Effector CD4-positive, alpha-beta T cell (primary cell): ENCODE measurements around the gene ANXA4.
"Not testable (repeated sequence)": the region's sequence is repeated elsewhere in the genome, so short reads cannot be mapped to it uniquely, and the experiment has no call there.

Experiments used
- DNase-seq: peaks from one replicate; pipeline ENCODE4 v3.0.0-alpha.2; 2020

Gene ANXA4

DNA sequence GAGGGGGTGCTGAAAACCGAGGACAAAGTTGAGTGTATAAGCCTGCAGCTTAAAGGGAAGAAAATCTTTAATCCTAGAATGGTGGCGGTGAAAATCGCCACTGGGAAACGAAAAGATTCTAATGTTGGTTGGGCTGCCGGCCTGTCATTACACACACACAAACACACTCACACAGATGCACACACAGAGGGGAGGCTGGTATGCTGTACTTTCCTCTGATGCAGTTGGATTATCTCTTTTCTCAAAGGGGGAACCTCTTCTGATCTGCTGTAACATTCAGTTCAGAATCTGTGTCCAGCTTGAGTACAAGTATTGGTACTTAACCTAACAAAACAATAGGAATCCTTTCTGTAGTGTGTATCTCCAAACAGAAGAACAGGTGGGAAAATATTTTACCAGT, 39.0 kb downstream of the ANXA4 start:
- DNase-seq = no peak

DNA sequence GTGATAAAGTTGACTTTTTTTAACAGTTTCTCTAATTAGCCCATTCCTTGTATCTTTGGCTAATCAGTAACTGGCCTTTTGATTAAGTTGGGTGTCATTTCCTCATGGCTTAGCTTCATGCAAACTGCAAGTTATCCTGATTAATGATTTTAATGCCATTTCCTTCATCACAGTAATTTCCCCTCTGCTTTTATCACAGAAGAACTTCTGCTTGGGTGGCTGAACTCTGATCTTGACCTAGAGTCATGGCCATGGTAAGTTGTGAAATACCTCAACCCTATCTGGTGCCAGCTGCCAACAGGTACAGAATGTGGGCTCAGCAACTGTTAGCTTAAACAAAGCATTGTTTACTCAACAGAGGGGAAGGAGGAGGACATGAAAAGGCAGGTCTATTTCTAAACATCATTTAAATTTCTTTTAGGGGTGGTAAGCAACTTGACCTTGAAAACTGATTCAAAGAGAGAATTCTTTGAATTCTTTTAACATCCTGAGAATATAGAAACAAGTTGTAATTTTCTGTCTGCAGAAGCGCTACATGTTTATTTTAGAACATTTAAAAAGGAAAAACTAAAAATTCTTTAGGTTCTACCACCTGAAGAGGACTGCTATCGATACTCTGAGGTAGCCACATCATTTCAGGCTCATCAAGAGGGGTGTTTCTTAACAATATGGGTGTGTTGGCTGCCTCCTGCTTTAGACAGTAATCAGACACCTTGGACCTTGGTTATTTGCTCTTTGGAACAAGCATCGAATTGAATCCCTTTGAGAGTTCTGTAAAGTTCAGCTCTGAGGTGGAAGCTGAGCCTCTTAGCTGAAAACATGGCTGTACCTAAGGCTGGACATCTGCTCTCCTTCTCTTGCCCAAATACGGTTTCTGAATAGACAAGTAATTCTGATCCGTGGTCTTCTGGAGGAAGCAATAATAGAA, 39.7 kb downstream of the ANXA4 start:
- no peak for DNase-seq

DNA sequence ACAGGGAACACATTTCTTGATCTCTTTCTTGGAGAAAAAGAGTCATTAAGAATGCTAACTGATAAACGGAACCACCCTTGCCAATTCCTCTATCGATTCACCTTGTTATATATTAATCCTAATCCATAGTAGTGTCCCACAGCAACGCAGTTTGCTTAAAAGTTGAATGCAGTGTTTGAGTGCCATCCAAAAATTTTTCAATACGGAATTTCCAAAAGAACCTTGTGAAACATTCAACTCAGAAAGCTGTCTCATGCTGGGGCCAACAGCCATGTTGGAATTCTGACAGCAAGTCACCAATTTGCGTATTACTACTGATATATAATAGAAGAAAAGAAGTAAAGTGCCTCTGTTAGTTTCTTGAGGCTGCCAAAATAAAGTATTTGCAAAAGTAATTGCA, 42.3 kb downstream of the ANXA4 start:
- DNase-seq = no peak

DNA sequence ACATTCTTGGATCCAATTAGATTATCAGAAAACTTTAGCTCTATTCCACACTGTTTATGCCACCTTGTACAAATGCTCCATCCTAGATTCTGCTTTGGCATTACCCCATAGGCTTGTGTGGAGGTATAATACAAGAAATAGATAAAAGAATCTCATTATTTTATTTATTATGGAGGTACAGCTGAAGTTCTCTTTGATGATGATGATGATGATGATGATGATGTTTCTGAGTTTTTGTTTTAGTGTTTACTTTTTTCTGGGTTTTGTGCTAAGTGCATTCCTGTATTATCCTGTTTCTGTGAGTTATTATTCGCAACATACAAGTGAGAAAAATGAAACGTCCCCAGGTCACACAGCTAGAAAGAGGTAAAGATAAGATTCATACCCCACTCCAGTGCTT, 43.4 kb downstream of the ANXA4 start:
- DNase-seq = no peak

DNA sequence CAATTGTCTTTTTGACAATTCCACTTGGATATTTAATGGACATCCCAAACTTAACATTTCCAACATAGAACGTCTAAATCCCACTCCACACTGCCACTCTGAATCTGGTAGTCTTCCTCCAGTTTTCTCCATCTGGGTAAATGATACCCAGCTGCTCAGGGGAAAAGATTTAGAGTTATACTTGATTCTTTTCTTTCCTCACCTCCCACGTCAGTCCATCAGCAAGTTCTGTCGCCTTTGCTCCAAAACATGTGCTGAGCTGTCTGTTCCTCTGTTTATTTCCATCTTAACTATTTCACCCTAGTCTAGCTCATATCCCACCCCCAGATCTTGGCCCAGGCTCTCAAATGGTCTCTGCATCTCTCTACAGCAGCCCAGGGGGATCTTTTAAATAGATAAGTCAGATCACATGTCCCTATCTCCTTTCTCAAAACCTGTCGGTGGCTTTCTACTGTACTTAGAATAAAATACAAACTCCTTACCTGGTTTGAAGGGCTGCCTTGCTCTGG, 44.2 kb downstream of the ANXA4 start:
- DNase-seq = no peak

DNA sequence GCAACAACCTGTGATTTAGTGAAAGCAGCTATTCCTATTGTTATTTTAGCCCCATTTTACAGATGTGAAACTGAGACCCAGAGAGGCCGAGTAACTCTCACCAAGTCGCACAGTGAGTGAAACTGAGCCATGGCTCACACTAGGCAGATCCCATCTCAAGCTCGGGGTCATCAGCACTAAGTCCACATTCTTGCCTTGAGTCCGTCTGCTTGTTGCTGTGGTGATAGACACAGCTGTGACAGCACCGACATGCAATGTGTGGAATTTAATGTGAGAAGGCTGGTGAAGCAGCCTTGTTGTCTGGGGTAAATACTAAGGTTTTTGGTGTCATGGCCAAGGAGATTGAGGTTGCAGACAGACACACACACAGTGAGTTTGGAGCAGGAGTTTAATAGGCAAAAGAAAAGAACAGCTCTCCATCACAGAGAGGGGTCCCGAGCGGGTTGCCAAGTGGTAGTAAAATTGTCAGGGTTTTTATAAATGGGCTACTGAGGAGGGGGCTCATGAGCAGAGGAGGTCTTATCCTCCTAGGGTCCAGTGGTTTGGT, 47.3 kb downstream of the ANXA4 start:
- no peak for DNase-seq

DNA sequence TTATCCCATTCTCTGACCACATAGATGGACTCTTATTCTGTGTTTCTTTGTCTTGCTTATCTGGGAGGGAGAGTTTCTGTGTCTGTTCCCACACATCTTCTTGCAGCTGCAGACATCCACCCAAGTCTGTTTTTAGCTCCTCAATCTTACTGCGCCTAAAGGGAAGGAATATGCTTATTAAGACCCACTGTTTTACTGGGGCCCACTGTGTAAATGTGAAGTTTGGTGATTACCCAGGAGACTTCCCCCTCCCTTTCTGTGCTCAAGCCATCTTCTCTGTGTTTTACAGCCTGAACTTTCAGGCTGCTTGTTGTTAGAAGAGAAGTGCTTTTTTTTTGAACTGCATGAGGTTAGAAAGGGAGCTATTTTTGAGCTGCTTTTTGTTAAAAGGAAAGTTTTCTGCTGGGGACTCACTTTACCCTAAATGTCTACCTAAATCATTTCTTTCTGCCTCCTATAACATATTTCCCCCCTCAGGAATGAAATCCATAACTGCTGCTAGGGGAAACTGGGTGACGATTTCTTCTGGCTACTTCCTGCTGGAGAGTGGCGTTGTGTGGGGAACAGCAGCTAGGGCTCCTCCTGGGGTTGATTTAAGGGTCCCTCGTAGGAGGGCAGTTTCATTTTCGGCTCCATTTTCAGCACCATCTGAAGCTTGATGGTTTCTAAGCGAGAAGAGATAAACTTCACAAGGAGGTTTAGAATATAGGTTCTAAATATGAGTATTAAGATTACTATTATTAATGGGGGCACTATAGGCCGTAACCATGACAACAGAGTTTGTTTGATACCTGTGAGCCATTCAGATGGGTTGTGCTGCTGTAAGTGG, 48.1 kb downstream of the ANXA4 start:
- no peak for DNase-seq

DNA sequence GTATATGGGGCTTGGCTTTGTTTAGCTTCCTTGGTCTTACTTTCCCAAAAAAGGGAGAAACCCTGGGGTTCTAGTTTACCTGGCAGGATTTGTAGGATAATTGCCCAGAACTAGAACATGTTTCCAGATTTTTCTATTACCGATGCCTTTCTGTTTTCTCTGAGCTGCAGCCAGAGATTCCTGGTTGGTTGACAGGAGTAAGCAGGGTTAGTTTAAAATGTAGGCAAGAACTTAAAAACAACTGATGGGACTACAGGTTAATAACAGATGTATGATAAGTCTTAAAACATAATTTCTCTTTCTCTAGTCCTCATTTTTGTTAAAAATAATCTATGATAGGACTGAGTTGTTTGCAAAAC, 48.6 kb downstream of the ANXA4 start:
- no peak for DNase-seq

DNA sequence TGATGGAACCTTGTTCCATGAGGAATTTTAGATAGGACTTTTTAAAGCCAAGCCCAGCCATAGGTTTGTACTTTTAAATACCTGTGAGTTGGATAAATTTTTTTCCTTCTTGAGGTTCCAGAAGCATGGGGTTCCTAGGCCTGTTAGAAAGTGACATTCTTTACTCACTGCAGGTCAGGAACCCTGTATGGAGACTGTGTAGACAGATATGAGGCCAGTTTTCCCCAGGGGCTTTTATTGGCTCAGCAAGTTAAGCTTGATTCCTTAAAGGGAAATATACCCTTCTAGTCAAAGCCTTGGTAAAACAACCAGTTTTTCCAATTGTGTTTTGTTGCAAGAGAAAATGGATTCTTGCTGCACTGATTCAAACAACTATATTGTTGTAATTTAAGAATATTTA, 49.1 kb downstream of the ANXA4 start:
- no peak for DNase-seq

DNA sequence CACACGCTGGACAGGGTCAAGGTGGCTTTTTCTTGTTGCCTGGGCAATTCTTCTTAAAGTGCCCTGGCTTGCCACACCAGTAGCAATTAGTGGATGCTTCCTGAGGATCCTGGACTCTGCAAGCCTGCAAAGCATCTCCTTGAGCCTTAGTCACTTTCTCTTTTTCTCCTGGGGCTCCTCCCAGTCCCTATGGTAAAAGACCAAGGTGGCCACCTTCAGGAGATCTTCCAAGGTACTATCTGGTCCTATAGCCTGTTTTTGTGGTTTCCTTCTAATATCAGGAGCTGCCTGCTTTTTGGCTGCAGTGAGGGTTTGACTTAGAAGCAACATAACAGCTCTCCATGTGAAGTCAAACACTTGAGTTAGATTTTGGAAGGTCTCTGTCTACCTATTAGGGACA, 54.2 kb downstream of the ANXA4 start:
- no peak for DNase-seq

DNA sequence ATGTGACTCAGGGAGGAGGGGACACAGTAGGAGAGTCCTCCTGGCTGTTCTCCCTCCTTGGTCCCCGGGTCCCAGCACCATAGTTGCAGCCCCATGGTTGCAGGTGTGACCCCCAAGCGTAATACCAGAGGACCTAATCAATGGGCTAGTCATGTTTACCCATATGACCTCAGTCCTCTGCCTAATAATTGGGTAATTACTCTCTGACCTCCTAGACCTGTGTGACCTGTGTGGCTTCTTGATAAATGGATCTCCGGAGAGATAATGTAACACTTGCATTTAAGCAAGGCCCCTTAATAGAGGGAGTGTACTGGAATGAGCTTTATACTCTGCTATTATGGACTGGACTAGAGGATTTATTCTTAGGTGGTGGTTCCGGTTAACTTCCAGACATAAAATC, 55.3 kb downstream of the ANXA4 start:
- DNase-seq = no peak

DNA sequence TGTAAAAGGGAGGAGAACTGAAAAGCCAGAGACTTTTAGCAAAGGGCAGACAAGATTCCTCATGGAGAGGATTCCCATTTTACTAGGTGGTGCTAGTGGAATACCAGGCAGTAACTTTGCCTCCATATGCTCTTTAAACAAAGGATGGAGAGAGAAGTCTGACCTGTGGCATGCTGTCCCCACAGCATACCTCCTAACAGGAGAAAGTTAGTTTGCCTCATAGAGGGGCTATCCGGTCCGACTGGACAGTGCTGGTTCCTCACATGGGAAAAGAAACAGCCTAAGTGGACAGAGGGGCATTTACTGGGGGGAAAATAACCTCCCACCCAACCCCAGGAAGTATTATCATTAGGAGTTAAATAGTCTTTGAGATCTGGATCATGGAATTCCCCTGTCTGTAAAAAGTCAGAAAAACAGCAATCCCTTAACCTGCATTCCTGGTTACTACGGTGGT, 55.9 kb downstream of the ANXA4 start:
- DNase-seq = no peak

DNA sequence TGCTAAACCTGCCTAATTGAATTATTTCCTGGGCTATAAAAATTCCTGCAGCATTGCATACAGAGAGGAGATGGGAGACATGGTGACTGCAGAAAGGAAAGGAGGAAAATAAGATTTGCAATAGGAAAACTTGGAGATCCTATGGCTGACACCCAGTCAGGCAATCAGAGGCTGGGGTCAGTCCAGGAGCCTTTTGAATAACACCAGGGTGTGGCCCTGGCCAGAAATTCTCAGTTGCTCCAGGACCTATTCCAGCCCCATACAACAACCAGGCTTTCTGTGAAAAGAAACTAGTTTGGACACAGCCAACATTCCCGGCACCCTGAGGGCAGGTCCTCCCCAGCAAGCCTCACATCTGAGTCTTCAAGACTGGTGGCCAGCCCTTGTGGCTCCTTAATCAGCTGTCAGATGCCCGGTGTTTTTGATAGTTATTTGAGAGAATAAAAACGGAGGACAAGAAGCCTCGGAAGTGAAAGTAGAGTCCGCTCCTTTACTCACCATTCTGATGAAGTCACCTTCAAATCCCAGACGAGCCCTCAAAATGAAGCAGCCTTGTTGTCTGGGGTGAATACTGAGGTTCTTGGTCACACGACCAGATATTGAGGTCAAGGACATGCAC, 56.5 kb downstream of the ANXA4 start:
- DNase-seq = no peak

DNA sequence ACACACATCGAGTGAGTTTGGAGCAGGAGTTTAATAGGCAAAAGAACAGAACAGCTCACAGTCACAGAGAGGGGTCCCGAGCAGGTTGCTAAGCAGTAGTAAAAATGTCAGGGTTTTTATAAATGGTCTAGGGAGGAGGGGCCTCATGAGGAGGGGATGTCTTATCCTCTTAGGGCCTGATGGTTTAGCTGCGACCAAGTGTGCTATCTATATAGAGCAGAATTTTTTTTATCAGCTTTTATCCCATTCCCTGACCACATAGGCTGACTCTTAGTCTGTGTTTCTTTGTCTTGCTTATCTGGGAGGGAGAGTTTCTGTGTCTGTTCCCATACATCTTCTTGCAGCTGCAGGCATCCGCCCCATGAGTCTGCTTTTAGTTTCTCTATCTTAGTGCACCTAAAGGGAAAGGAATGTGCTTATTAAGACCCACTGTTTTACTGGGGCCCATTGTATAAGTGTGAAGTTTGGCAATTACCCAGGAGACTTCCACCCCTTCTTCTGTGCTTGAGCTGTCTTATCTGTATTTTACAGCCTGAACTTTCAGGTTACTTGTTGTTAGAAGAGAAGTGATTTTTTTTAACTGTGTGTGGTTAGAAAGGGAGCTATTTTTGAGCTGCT, 57.1 kb downstream of the ANXA4 start:
- no peak for DNase-seq

DNA sequence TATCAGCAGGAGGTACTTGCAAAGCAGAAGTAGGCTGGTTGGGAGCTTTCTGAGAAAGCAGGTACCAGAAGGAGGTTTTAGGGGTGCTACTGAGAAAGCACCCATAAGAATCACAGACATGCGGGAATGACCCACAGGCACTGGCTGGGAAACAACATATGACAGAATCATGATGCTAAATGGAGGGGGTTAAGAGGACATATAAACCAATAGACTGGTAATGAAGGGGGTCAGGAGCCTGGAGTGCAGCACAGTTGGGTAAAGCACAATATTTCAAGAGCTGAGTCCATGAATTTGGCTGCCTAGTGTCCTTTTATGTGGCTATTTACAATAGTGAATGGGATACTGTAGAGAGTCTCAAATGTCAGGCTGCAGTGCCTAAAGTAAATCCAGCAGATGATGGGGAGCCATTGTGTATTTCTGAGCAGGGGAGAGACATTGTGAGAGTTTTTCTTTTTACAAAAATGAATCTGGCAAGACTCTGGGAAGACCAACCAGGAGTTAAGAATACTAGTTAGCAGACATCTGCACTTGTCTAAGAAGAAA, 59.9 kb downstream of the ANXA4 start:
- no peak for DNase-seq

DNA sequence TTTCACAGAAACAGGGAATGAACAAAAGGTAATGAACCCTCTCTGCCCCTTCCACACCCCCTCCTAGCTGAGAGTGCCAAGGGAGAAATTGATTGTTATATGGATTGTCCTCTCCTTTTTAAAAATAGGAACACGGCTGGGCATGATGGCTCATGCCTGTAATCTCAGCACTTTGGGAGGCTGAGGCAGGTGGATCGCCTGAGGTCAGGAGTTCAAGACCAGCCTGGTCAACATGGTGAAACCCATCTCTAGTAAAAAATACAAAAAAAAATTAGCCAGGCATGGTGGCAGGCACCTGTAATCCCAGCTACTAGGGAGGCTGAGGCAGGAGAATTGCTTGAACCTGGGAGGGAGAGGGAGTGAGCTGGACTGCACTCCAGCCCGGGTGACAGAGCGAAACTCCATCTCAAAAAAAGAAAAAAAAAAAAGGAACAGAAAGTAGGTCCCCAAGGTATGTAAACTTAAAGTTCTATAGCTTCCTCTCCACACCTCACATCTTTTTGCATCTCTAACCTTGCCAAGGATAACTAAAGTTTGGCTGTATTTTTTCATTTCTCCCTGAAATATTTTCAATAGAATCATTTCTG, 60.9 kb downstream of the ANXA4 start:
- not testable (repeated sequence) for DNase-seq

DNA sequence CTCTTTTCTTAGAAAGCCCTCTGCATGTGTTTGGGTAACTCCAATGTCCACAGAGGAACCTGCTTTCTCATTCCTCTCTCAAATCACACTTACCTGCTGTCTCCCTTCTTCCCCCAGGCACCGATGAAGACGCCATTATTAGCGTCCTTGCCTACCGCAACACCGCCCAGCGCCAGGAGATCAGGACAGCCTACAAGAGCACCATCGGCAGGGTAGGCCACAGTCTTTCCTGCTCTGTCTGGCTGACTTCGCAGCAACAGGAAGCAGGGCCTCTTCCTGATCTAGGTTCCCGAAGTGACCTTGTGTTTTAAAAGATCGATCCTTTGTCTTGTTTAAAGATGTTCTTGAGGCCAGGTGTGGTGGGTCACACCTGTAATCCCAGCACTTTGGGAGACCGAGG, 62.5 kb downstream of the ANXA4 start:
- DNase-seq = no peak

DNA sequence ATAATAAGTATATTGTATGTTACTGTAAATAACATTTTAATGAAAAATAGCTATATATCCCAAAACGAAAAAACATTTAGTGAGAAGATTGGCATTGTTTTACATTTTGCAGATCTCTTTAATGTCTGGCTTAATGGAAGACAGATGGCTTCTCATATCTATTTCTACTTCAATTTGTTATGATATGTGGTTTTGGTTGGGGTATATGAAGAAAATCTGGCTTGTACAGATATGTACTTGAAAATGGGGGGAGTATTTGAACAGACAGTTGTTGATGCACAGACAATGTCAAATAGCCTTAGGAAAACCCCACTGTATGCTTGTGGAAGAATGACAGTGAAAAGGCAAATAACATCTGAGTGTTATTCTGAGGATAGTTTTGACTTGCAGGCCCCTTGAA, 64.0 kb downstream of the ANXA4 start:
- no peak for DNase-seq

DNA sequence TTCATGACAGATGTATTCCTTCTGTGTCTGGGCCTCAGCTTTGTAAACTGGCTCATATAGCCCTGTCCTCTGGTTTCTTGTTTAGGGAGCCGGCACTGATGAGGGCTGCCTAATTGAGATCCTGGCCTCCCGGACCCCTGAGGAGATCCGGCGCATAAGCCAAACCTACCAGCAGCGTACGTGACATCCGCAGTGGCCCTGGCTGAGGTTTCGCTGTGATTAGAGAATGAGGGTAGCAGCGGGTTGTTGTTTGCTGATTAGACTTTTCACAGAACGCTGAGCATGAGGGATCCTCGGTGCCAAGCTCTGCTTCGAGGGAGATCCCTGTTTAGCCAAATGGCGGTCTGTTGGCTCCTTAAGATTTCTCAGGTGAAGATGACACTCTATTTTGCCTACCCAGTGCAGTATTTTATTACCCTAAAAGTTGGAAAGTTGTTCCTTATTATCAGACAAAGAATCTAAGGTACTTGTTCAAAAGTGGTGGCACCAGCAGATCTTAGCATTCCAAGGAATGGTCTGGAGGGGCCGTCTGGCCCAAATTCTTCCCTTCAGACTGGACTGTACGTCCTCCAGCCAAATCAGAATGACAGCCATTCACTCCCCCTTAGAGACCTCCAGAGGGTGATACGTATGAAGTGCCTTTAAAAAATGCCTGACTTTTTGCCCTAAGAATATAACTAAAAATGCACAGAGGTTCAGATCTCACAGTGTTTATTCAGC, 66.0 kb downstream of the ANXA4 start:
- DNase-seq = no peak

DNA sequence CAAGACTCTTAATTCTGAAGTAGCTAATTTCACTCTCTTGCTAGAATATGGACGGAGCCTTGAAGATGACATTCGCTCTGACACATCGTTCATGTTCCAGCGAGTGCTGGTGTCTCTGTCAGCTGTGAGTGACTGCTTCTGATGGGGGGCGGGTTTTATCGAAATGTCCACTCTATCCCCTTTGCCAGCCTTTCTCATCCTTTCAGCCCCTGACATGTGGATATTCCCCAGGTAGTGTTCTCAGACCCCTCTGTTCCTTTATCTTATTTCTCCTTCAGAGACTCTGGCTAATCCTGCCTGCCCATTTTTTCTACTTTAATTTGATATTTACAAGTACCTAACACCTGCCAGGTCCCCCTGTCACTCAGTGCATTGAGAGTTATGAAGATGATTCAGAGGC, 68.6 kb downstream of the ANXA4 start:
- no peak for DNase-seq

DNA sequence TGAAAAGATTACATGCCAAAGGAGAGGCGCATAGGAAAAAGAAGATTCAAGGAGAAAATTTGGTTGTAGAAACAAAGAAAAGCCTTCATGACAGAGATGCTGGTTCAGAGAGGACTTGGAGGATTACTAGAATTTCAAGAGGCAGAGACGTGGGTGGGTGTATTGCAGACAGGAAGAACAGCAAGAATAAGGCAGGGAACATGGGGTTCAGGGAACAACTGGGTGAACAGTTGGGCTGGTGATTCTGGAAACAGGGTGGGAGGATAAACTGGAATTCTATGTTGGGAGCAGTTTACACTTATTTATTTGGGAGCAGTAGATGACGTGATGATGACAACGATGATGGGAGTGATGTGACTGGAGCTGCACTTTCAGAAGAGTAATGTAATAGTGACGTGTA, 69.1 kb downstream of the ANXA4 start:
- no peak for DNase-seq
